Adipose tissue (tissue), 3 donors: ENCODE data around the gene SYT11. TPM values are rescaled to one million over a fixed set of nuclear protein-coding genes. Genes with fewer than 3 reads are reported as not detected.

ENCODE experiments used
- H3K27ac ChIP-seq: one replicate; pipeline ENCODE4 v1.5.1; 2013; ENCODE audit warnings: low read depth, low read length
- WGBS, 3 donors: extraction: QIAGEN DNeasy Blood & Tissue Kit; methylation state at CpG; one replicate each; pipeline ENCODE4 v1.1.7; 2013; 5-methylcytosine and 5-hydroxymethylcytosine counted together
- polyA plus RNA-seq, 3 donors: library from polyadenylated mRNA; stranded (reverse); fragments of 200-250 nt; gene quantifications; one replicate each; pipeline ENCODE4 v1.2.3, GENCODE V29; 2013
- donor health status: healthy with polysubstance abuse.
- donor health status: Bipolar disorder and iron deficiency.
- donor health status: healthy.

Gene SYT11
- polyA plus RNA-seq, 3 donors = 1.6 to 3.6 (median 2.0) TPM

DNA sequence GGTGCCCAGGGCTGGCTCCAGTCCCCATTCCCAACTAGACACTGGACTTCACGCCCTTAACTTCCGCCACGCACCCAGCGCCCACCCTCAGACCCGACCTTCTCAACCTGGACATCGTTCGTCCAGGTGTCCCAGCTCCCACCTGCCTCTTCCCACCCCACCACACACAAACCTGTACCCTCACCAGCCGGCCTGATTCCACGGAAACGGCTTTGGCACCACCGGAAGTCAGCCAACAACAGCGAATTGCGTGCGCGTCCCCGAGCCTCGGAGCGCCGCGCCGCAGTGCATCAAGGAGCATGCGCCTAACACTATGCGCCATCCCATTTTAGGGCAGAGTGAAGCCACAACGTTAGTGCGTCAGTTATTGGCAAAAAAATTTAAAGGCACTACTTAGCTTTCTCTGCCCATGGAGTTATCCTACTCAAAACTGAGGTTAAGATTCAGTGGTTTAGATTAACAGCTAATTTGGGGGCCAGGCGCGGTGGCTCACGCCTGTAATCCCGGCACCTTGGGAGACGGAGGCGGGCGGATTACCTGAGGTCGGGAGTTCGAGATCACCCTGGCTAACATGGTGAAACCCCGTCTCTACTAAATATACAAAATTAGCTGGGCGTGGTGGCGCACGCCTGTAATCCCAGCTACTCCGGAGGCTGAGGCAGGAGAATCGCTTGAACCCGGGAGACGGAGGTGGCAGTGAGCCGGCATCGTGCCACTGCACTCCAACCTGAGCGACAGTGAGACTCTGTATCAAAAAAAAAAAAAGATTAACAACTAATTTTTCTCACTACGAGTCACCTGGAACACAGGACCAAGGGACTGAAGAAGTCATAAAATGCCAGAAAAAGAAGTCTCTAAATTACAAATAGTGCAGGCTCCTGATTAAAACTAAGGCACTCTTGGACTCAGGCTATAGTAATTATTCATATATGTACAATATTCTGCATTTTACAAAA, 2.1 kb upstream of the SYT11 start, which contains the start of gene GON4L:
Gene GON4L, minus strand, starts transcription at position 240 of the 956 bp plus-strand sequence. CDS start 3,434 bp downstream, outside the sequence.
- no peak within 1 kb of the TSS for H3K27ac ChIP-seq
- WGBS, 3 donors = 12 to 14% (median 13%) methylated on average over 41 to 46 of the region's 46 CpGs

GRCh38 chr1:155858800-155859233, 550 bp upstream of the SYT11 start:
- H3K27ac ChIP-seq = no peak overlapping the region
- WGBS, 3 donors = 40 to 54% (median 42%) methylated on average over 12 of the region's 12 CpGs

GRCh38 chr1:155859881-155860871, 809 bp downstream of the SYT11 start:
- WGBS, 3 donors = 1 to 3% (median 2%) methylated on average over 34 to 35 of the region's 35 CpGs
- peak overlapping the region; percentile 2 for H3K27ac ChIP-seq

DNA sequence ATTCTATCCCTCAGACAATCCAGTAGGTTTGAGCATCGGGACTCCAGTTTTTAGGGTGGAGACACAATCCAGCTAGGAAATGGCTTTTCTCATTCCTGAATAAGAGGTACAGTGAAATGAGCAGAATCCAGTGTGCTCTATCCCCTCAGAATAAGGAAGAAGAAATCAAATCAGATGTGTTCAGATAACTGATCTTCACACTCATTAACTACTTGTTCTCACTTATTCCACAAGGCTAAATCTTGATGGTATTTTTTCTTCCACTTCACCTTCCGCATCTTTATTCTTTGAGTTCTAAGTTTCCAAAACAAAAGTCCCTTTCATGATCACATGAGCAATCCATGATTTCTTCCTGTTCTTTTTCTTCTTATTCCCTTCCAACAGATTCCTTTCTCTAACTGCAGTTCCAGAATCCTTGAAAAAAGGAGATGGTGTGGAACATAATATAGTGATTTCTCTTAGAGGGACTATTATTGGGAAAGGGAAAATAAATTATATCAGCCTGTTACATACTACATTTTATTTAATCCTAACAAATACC, 1.7 kb downstream of the SYT11 start:
- H3K27ac ChIP-seq = peak overlapping the region; percentile 2
- WGBS, 3 donors = 63 to 80% (median 70%) methylated on average over 2 of the region's 2 CpGs

- WGBS, 3 donors = 87 to 99% (median 97%) methylated on average over 2 of the region's 2 CpGs
- H3K27ac ChIP-seq = no peak overlapping the region
These were observed 2.5 kb downstream of the SYT11 start for GRCh38 chr1:155861896-155862295.

- no peak overlapping the region for H3K27ac ChIP-seq
These were observed 5.0 kb downstream of the SYT11 start for GRCh38 chr1:155864393-155864792.

- 92 to 96% (median 95%) methylated on average over 8 of the region's 8 CpGs for WGBS, 3 donors
- H3K27ac ChIP-seq = no peak overlapping the region
These were observed 8.4 kb downstream of the SYT11 start for GRCh38 chr1:155867766-155868165.

GRCh38 chr1:155871390-155871789, 12.0 kb downstream of the SYT11 start:
- WGBS, 3 donors = 41 to 55% (median 54%) methylated on average over 1 of the region's 1 CpG
- no peak overlapping the region for H3K27ac ChIP-seq

- WGBS, 3 donors = 93 to 98% (median 95%) methylated on average over 5 of the region's 5 CpGs
- H3K27ac ChIP-seq = no peak overlapping the region
These were observed 13.2 kb downstream of the SYT11 start for GRCh38 chr1:155872527-155872926.

- 71 to 80% (median 73%) methylated on average over 9 of the region's 9 CpGs for WGBS, 3 donors
- H3K27ac ChIP-seq = no peak overlapping the region
These were observed 14.5 kb downstream of the SYT11 start for GRCh38 chr1:155873860-155874259.

DNA sequence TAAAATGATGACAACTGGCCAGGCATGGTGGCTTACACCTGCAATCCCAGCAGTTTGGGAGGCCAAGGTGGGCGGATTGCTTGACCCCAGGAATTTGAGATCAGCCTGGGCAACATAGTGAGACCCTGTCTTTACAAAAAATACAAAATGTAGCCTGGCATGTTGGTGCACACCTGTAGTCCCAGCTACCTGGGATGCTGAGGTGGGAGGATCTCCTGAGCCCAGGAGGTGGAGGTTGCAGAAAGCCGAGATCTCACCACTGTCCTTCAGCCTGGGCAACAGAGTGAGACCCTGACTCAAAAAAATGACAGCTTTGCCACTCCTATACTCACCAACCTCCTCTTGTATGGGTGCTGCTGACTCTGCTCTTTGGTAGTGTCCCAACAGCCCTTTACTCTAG, 18.6 kb downstream of the SYT11 start:
- H3K27ac ChIP-seq = no peak overlapping the region

GRCh38 chr1:155880251-155880650, 20.9 kb downstream of the SYT11 start:
- H3K27ac ChIP-seq = no peak overlapping the region
- 92 to 95% (median 94%) methylated on average over 2 of the region's 2 CpGs for WGBS, 3 donors

More for the DNA sequence above, 18.6 kb downstream of the SYT11 start:
- 90 to 99% (median 93%) methylated on average over 2 of the region's 2 CpGs for WGBS, 3 donors

DNA sequence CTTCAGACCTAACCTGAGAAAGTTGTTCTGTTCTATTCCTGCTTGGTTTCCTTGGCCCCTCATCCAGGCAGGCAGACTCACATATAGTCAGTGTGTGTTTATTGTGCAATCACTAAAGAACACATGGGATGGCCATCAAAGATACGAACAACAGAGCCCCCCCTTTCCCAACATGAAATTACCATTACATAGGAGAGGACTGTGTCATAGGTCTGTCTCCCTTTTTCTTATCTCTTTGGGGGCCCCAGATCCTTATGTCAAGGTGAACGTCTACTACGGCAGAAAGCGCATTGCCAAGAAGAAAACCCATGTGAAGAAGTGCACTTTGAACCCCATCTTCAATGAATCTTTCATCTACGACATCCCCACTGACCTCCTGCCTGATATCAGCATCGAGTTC, 21.6 kb downstream of the SYT11 start:
- 71 to 90% (median 85%) methylated on average over 6 of the region's 6 CpGs for WGBS, 3 donors
- H3K27ac ChIP-seq = no peak overlapping the region

- H3K27ac ChIP-seq = no peak overlapping the region
These were observed 22.9 kb downstream of the SYT11 start for GRCh38 chr1:155882235-155882634.

- WGBS, 3 donors = 60 to 80% (median 79%) methylated on average over 2 of the region's 2 CpGs
These were observed 23.4 kb downstream of the SYT11 start for GRCh38 chr1:155882766-155883165.

GRCh38 chr1:155884031-155884960, 24.9 kb downstream of the SYT11 start:
- WGBS, 3 donors = 64 to 73% (median 68%) methylated on average over 9 of the region's 9 CpGs
- no peak overlapping the region for H3K27ac ChIP-seq

More at GRCh38 chr1:155882766-155883165, 23.4 kb downstream of the SYT11 start:
- no peak overlapping the region for H3K27ac ChIP-seq

DNA sequence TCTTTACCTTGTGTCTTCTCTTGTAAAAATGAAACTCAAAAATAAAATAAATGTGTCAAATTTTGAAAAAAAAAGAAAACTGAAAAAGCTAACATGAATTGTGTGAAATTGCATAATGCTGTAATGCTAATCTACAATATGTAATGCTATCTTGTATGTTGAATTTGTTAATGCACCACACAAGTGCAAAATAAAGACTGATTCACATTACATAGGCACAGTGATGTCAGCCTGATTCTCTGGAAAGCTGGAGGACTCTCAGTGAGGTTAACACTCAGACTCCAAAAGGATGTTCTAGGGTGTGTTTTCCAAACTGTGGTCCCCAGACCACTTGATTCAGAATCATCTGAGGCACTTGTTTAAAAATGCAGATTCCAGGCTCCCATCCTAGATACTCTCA, 25.6 kb downstream of the SYT11 start:
- H3K27ac ChIP-seq = no peak overlapping the region

GRCh38 chr1:155888481-155888880, 29.1 kb downstream of the SYT11 start:
- WGBS, 3 donors = 98 to 100% (median 99%) methylated on average over 5 of the region's 5 CpGs
- H3K27ac ChIP-seq = no peak overlapping the region
